Psoas muscle (tissue), 8 donors: ENCODE measurements around the gene ITPR2. TPM values are rescaled to one million over a fixed set of nuclear protein-coding genes. Genes with fewer than 3 reads are reported as not detected.

Experiments
- ATAC-seq, 4 donors: fragments of 200-7000 bp; cut with Tn5 transposase; one replicate each; pipeline ENCODE4 v1.9.1; 2020; ENCODE audit warnings: moderate library complexity in 3 of 4, mild to moderate bottlenecking in 2 of 4
- DNase-seq, 2 donors: peaks; one replicate each; pipeline ENCODE4 v3.0.0-alpha.2; 2020
- H3K27ac ChIP-seq: fragments of 200-600 bp; one replicate; pipeline ENCODE4 v1.8.0; 2022
- H3K27me3 ChIP-seq, 3 donors: fragments of 200-600 bp in 1 of 3; one replicate each; pipeline versions ENCODE4 v1.6.1 to v1.8.0; 2013 to 2022; ENCODE audit warnings: low read length in 2 of 3, mild to moderate bottlenecking in 2 of 3, moderate library complexity in 1 of 3; ENCODE audit not compliant: insufficient read depth in 3 of 3
- H3K36me3 ChIP-seq, 2 donors: fragments of 200-600 bp in 1 of 2; one replicate each; pipeline versions ENCODE4 v1.6.1 to v1.8.0; 2013 to 2022; ENCODE audit warnings: low read depth in 1 of 2, mild to moderate bottlenecking in 1 of 2, moderate library complexity in 1 of 2; ENCODE audit not compliant: insufficient read depth in 1 of 2
- H3K4me1 ChIP-seq: fragments of 200-600 bp; one replicate; pipeline ENCODE4 v1.8.0; 2022
- H3K4me3 ChIP-seq: fragments of 200-600 bp; one replicate; pipeline ENCODE4 v1.8.0; 2022; ENCODE audit warnings: mild to moderate bottlenecking
- H3K9me3 ChIP-seq: fragments of 200-600 bp; one replicate; pipeline ENCODE4 v1.8.0; 2022
- CTCF ChIP-seq: fragments of 200-600 bp; IDR thresholded peaks from one replicate; pipeline ENCODE4 v1.8.0; 2022; ENCODE audit warnings: antibody characterized with exemption
- WGBS, 3 donors: extraction: QIAGEN DNeasy Blood & Tissue Kit; methylation state at CpG; one replicate each; pipeline versions ENCODE4 v1.1.6 to v1.1.7; 2013; 5-methylcytosine and 5-hydroxymethylcytosine counted together
- intact Hi-C, 2 donors: fragments of 100-400 bp; cut with DNase I; formaldehyde crosslinking; loops; one replicate each; pipeline versions ENCODE4 v1.11.0 to v1.14.2; 2022
- polyA plus RNA-seq, 3 donors: library from polyadenylated mRNA; stranded (reverse); fragments of 200-250 nt; gene quantifications; one replicate each; pipeline ENCODE4 v1.2.3, GENCODE V29; 2013
- total RNA-seq, 4 donors: library from RNA; stranded (reverse); fragmentation: NEBNext Ultra II Directional in 2 of 4; extraction: Animal tissue kit (Norgen Biotek cat#: 25700) in 2 of 4; gene quantifications; one replicate each; pipeline versions ENCODE4 v1.2.1 to v1.2.4, GENCODE V29; 2021 to 2023
- donor health status: healthy with polysubstance abuse.
- donor health status: DM: no; HTN: no; CAD: no; lungs with moderate emphysema.
- donor health status: Bipolar disorder and iron deficiency.
- donor health status: healthy.
- donor health status: DM: yes; HTN: yes; CAD: no.
- donor health status: DM: no; HTN: no; CAD: no.
- donor health status: DM: no; HTN: no; CAD: no.
- donor health status: DM: yes; HTN: yes; CAD: no.

Gene ITPR2
- total and polyA plus RNA-seq, 7 donors = 0.86 to 10.3 (median 6.1) TPM

DNA sequence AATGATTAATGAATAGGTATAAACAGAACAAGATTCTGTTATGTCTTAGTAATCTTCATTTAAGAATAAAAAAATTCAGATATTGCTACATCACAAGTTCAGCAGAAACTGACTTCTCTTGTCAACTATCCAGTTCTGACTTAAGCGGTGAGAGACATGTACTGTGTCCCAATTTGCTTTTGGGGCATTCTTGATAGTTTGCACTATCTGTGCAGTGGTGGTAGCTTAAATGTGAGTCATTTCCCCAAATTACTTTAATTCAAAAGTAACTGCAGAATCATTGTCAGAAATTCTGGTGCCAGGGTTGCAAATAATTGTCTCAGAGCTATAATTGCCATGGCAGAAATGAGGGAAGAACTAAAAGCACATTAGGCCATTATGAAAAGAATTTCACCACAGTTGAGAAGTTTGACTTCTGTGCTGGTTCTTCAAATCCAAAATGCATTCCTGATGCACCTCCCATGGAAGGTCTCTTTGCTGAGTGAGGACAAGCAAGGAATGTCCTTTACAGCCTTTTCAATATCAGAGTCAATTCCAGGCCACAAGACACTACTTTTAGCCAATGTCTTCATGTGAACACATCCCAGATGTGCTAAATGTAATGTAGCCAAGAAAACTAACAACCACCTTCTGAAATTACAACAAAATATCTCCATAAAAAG, 332.9 kb downstream of the ITPR2 start:
- Histone ChIP-seq H3K27me3 (no peaks in the 10 kb centered on the region), H3K27ac (no peak overlapping the region), H3K36me3 (no peaks in the 10 kb centered on the region), H3K4me3 (no peak overlapping the region), H3K4me1 (no peaks in the 10 kb centered on the region), H3K9me3 (no peaks in the 10 kb centered on the region)
- 54 to 79% (median 62%) methylated on average over 1 of the region's 1 CpG for WGBS, 3 donors
- intact Hi-C loops = no loop called here
- no peak for TF ChIP-seq CTCF
- ATAC-seq (no peak), DNase-seq (no peak)

- no peak for TF ChIP-seq CTCF
Observed at GRCh38 chr12:26496170-26496569, 336.8 kb downstream of the ITPR2 start.

DNA sequence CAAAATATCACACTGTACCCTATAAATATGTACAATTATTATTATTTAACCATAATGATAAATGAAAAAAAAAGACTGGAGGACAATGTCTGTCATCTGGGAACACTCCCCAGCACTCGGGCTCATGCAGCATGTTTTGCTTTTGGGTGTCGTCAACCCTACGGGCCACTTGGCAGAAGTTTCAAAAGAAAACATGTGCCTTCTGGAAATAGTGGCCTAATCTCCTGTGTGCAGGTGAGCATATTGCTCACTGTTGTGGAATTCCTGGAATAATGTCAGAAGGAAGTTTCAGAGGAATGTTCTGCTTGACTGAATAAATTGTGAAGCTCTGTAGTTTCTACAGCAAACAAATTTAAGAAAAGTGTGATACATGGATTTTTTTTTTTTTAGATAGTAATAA, 339.3 kb downstream of the ITPR2 start:
- ATAC-seq = no peak
- H3K4me3 ChIP-seq = no peak overlapping the region
- intact Hi-C loops = no loop called here
- TF ChIP-seq CTCF = no peak
- H3K9me3 ChIP-seq = no peaks in the 10 kb centered on the region
- no peaks in the 10 kb centered on the region for H3K27me3 ChIP-seq
- no peaks in the 10 kb centered on the region for H3K4me1 ChIP-seq
- WGBS, 3 donors = 74 to 78% (median 75%) methylated on average over 3 of the region's 3 CpGs
- no peak overlapping the region for H3K27ac ChIP-seq
- DNase-seq = no peak
- peaks cover 2 to 10% of the 10 kb centered on the region in 2 donors for H3K36me3 ChIP-seq

More at GRCh38 chr12:26496170-26496569, 336.8 kb downstream of the ITPR2 start:
- intact Hi-C loops = no loop called here
- ATAC-seq = no peak
- Histone ChIP-seq H3K36me3 (peaks cover 2 to 10% of the 10 kb centered on the region in 2 donors), H3K4me3 (no peak overlapping the region), H3K4me1 (no peaks in the 10 kb centered on the region), H3K27me3 (no peaks in the 10 kb centered on the region), H3K9me3 (no peaks in the 10 kb centered on the region), H3K27ac (no peak overlapping the region)
- WGBS, 3 donors = 84 to 100% (median 96%) methylated on average over 1 of the region's 1 CpG
- DNase-seq = no peak

- intact Hi-C loops = no loop called here
- Histone ChIP-seq H3K9me3 (no peaks in the 10 kb centered on the region), H3K4me3 (no peak overlapping the region), H3K27ac (no peak overlapping the region), H3K27me3 (no peaks in the 10 kb centered on the region), H3K36me3 (peaks cover 2 to 10% of the 10 kb centered on the region in 2 donors), H3K4me1 (no peaks in the 10 kb centered on the region)
- 94 to 98% (median 96%) methylated on average over 1 of the region's 1 CpG for WGBS, 3 donors
- no peak for TF ChIP-seq CTCF
- DNase-seq = no peak
- ATAC-seq = no peak
Observed at GRCh38 chr12:26492406-26492805, 340.6 kb downstream of the ITPR2 start.

DNA sequence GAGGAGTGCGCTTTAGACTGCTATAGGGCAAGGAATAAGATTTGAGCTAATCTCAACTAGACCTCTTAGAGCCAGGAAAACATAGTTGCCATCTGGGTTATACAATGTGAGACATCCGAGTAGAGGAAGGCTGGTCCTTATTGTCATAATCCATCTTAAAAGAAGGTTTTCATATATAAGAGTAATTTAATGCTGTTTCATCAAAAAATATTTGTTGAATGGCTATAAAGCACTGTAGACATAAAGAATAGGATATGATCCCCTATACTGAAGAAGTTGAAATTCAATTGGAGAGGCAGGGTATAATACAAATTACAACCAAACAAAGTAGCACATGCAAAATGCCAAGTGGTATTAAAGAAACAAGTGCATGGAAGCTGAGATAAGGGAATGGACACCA, 343.1 kb downstream of the ITPR2 start:
- H3K4me1 ChIP-seq = no peaks in the 10 kb centered on the region
- DNase-seq (no peak), ATAC-seq (no peak)
- H3K27ac ChIP-seq = no peak overlapping the region
- 95 to 97% (median 97%) methylated on average over 2 of the region's 2 CpGs for WGBS, 3 donors
- no peaks in the 10 kb centered on the region for H3K27me3 ChIP-seq
- H3K4me3 ChIP-seq = no peak overlapping the region
- intact Hi-C loops = no loop called here
- no peaks in the 10 kb centered on the region for H3K9me3 ChIP-seq
- peaks cover 2 to 10% of the 10 kb centered on the region in 2 donors for H3K36me3 ChIP-seq
- no peak for TF ChIP-seq CTCF
